ENCODE data around the gene GLRA2.

- TF ChIP-seq PKNOX1 (IDR thresholded peaks at IDR 0.05) (no peak), TARDBP (IDR thresholded peaks at IDR 0.05) (no peak), ARNT (IDR thresholded peaks at IDR 0.05) (no peak), SP1 (IDR thresholded peaks at IDR 0.05) (no peak), SUZ12 (IDR thresholded peaks at IDR 0.05) (no peak), FOXA1 (IDR thresholded peaks at IDR 0.05) (no peak), LEF1 (IDR thresholded peaks at IDR 0.05; ENCODE audit: borderline replicate concordance) (no peak), HDGF (IDR thresholded peaks at IDR 0.05; ENCODE audit: borderline replicate concordance) (no peak)
These were observed 43.8 kb downstream of the GLRA2 start for GRCh38 chrX:14573161-14573560.

Data from HEK293T (cell line).